Breast epithelium (tissue), 4 donors: ENCODE data around the gene CCDC149. TPM values are rescaled to one million over a fixed set of nuclear protein-coding genes. Genes with fewer than 3 reads are reported as not detected.

Experiments used
- DNase-seq, 2 donors: peaks; one replicate each; pipeline ENCODE4 v3.0.0-alpha.2; 2019; ENCODE audit warnings: low spot score in 2 of 2
- H3K27ac ChIP-seq, 2 donors: fragments of 200-600 bp; sonication (generic) in 1 of 2; one replicate each; pipeline ENCODE4 v1.5.1; 2016 to 2019; ENCODE audit warnings: mild to moderate bottlenecking in 1 of 2
- H3K27me3 ChIP-seq, 2 donors: fragments of 200-600 bp; sonication (generic) in 1 of 2; one replicate each; pipeline versions ENCODE4 v1.5.1 to v1.6.0; 2017 to 2019; ENCODE audit warnings: control low read depth in 1 of 2, mild to moderate bottlenecking in 1 of 2
- H3K36me3 ChIP-seq: fragments of 200-600 bp; one replicate; pipeline ENCODE4 v1.5.1; 2019
- H3K4me1 ChIP-seq, 2 donors: fragments of 200-600 bp; sonication (generic); one replicate each; pipeline ENCODE4 v1.5.1; 2016 to 2019; ENCODE audit warnings: control low read depth in 1 of 2
- H3K4me3 ChIP-seq, 3 donors: fragments of 200-600 bp; sonication (generic); 1 replicate in 2 of 3; 2 replicates in 1 of 3; pipeline ENCODE4 v1.5.1; 2016 to 2019; ENCODE audit warnings: mild to moderate bottlenecking in 3 of 3, moderate library complexity in 2 of 3
- H3K9me3 ChIP-seq, 2 donors: fragments of 200-600 bp; sonication (generic) in 1 of 2; one replicate each; pipeline ENCODE4 v1.5.1; 2016 to 2019; ENCODE audit warnings: control low read depth in 1 of 2
- POLR2A ChIP-seq: fragments of 450-650 bp; IDR thresholded peaks from one replicate; pipeline ENCODE4 v1.6.1; 2016; ENCODE audit warnings: antibody characterized with exemption, mild to moderate bottlenecking, moderate library complexity
- POLR2AphosphoS5 ChIP-seq, 3 donors: sonication (generic); formaldehyde crosslinking; IDR thresholded peaks; one replicate each; pipeline ENCODE4 v1.6.1; 2017; ENCODE audit warnings: antibody characterized with exemption in 3 of 3
- intact Hi-C: fragments of 100-400 bp; cut with DNase I; formaldehyde crosslinking; loops from one replicate; pipeline ENCODE4 v1.15.1; 2023; ENCODE audit warnings: low total_unique reads
- total RNA-seq, 3 donors: library from RNA; depleted of rRNA; stranded (reverse); fragments of >200 nt; gene quantifications; one replicate each; pipeline ENCODE4 v1.1.0, GENCODE V29; 2016
- TF ChIP-seq, protein P1 (sequence below), 3 donors: fragments of 450-650 bp; IDR thresholded peaks; one replicate each; pipeline ENCODE4 v1.5.1; 2016 to 2017; ENCODE audit warnings: antibody characterized with exemption in 3 of 3, mild to moderate bottlenecking in 3 of 3, moderate library complexity in 3 of 3

The CCDC149 gene
- total RNA-seq, 3 donors from 2014 or later, result 15.8 to 21.0 (median 18.6) TPM

DNA sequence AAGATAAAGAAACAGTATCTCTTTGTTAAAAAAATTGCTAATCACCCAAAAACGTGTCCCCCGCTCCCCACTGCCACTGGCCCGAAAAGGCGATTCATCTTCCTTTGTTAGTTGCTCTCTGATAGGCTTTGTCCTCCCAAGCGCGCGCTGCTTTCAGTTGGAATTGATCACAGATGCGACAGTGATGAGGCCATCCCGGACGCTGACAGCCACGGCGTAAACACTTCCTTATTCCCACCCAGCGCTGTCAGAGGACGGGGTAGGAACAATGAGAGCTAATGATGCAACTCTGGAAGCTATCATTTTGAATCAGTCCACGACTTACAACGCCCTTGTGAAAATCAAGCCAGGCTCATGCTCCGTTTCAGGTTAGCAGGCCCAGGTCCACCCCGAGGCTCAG is 96.0 kb downstream of the CCDC149 start:
- no peak for DNase-seq
- Histone ChIP-seq H3K27me3 (no peaks in the 10 kb centered on the region), H3K4me1 (no peaks in the 10 kb centered on the region), H3K36me3 (no peaks in the 10 kb centered on the region), H3K4me3 (no peak overlapping the region), H3K9me3 (no peaks in the 10 kb centered on the region), H3K27ac (no peak overlapping the region)
- intact Hi-C loops, result no loop called here
- TF ChIP-seq, protein P1, sequence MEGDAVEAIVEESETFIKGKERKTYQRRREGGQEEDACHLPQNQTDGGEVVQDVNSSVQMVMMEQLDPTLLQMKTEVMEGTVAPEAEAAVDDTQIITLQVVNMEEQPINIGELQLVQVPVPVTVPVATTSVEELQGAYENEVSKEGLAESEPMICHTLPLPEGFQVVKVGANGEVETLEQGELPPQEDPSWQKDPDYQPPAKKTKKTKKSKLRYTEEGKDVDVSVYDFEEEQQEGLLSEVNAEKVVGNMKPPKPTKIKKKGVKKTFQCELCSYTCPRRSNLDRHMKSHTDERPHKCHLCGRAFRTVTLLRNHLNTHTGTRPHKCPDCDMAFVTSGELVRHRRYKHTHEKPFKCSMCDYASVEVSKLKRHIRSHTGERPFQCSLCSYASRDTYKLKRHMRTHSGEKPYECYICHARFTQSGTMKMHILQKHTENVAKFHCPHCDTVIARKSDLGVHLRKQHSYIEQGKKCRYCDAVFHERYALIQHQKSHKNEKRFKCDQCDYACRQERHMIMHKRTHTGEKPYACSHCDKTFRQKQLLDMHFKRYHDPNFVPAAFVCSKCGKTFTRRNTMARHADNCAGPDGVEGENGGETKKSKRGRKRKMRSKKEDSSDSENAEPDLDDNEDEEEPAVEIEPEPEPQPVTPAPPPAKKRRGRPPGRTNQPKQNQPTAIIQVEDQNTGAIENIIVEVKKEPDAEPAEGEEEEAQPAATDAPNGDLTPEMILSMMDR (IDR thresholded peaks at IDR 0.05), result no peak
- TF ChIP-seq POLR2AphosphoS5 (IDR thresholded peaks at IDR 0.05), result no peak
- no peak for TF ChIP-seq POLR2A

DNA sequence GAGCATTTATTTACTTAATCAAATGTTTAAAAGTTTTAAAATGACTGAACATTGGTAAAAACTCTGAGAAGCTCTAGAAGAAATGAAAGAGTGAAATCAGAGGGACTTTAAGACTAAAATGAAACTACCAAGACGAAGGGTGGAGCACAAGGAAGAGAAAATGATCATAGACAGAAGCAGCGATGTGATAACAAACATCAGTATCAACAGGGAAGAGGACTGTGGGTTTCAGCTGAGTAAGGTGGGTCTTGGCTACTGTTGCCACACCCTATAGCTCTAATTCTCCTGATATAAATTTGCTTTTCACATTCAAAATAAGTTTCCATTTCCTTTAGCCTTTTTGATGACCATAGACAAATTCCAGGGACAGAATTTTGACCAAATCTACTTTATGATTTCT is 99.1 kb downstream of the CCDC149 start:
- no peak overlapping the region for H3K27ac ChIP-seq
- no peak overlapping the region for H3K4me3 ChIP-seq
- no peak for DNase-seq
- TF ChIP-seq POLR2A (no peak), POLR2AphosphoS5 (IDR thresholded peaks at IDR 0.05) (no peak)
- TF ChIP-seq, protein P1 (IDR thresholded peaks at IDR 0.05), result no peak
- H3K27me3 ChIP-seq, result no peaks in the 10 kb centered on the region
- no peaks in the 10 kb centered on the region for H3K9me3 ChIP-seq
- H3K4me1 ChIP-seq, result no peaks in the 10 kb centered on the region
- no peaks in the 10 kb centered on the region for H3K36me3 ChIP-seq
- intact Hi-C loops, result no loop called here

DNA sequence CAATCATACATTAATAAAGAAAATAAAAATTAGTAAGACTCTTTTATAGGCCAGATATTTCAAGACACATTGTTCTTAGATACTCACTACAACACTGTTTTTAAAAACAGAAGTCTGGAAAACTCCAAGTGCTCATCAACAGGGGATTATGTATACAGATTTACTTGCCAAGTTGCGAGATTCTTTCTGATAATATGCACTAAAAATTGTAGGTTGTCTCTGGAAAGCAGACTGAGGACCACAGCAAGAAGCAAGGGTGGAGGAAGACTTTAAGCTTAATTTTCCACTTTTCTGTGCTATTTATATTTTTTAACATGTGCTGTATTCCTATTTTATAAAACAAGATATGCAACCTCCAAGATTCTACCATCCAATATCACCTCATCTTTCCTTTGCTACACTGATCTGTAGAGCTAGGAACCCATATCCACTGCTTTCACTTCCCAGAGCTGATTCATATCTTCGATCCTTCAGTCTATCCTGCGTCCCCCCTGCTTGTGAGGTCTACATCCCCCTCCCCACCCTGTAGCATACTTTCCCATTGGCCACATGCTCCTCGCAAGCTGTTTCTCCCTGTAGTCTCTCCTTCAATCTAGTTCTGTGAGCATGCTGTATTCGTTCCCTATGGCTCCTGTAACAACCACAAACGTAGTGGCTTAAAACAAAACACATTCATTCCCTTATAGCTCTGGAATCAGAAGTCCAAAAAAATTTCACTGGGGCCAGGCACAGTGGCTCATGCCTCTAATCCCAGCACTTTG is 101.8 kb downstream of the CCDC149 start:
- Histone ChIP-seq H3K27ac (no peak overlapping the region), H3K9me3 (no peaks in the 10 kb centered on the region), H3K27me3 (no peaks in the 10 kb centered on the region), H3K4me1 (no peaks in the 10 kb centered on the region), H3K4me3 (no peak overlapping the region), H3K36me3 (no peaks in the 10 kb centered on the region)
- intact Hi-C loops, result no loop called here
- no peak for DNase-seq
- no peak for TF ChIP-seq POLR2A
- TF ChIP-seq, protein P1 (IDR thresholded peaks at IDR 0.05), result no peak
- no peak for TF ChIP-seq POLR2AphosphoS5 (IDR thresholded peaks at IDR 0.05)

DNA sequence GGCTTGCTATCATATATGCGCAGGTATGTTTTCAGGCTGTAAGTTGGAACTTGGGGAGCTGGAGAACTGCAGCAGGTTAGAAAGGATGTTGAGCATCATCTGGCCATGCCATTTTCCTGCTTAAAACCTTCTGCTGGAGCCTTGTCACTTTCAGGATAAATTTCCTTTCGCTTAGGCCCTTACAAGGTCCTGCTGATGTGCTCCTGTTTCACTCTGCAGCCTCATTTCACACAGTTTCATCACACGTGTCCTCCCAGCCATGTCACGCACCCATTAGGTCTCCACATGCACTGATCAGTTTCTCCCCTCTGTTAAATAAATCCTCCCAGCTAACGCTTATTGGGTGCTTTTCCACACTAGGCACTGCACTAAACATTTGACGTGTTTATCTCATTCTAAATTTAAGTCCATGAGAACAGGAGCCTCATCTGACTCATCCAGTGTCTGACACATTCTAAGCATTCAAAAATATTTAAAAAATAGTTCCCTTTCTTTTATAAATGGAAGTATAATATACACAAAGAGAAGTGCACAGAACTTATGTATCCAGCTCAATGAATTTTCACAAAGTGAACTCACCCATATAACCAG is 102.9 kb downstream of the CCDC149 start:
- intact Hi-C loops, result no loop called here

DNA sequence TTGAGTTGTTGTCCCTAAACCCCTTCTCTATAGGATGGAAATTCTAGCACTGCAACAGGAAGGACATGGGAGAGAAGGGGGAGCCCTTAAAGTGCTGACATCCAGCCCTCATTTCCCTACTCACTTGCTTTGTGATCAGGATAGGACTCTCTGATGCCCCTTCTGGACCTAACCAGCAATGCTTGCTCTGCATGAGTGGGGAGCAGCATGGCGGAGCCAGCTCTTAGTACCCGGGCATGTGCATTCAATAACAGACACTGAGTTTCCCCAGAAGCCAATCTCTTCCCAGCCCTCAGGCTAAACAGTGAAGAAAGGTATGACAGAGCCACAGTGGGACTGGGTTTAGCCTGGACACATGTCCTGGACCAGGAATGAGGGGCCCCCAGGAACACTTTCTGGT is 103.5 kb downstream of the CCDC149 start:
- H3K4me3 ChIP-seq, result no peak overlapping the region
- TF ChIP-seq POLR2A (no peak), POLR2AphosphoS5 (IDR thresholded peaks at IDR 0.05) (no peak)
- TF ChIP-seq, protein P1 (IDR thresholded peaks at IDR 0.05), result no peak
- no peak overlapping the region for H3K27ac ChIP-seq
- DNase-seq, result no peak
- no peaks in the 10 kb centered on the region for H3K4me1 ChIP-seq
- intact Hi-C loops, result no loop called here
- H3K9me3 ChIP-seq, result no peaks in the 10 kb centered on the region
- no peaks in the 10 kb centered on the region for H3K27me3 ChIP-seq
- H3K36me3 ChIP-seq, result no peaks in the 10 kb centered on the region

More for the DNA sequence above, 102.9 kb downstream of the CCDC149 start:
- Histone ChIP-seq H3K27ac (no peak overlapping the region), H3K27me3 (no peaks in the 10 kb centered on the region), H3K4me1 (no peaks in the 10 kb centered on the region), H3K4me3 (no peak overlapping the region), H3K9me3 (no peaks in the 10 kb centered on the region), H3K36me3 (no peaks in the 10 kb centered on the region)
- TF ChIP-seq POLR2AphosphoS5 (IDR thresholded peaks at IDR 0.05), result no peak
- no peak for TF ChIP-seq POLR2A
- TF ChIP-seq, protein P1 (IDR thresholded peaks at IDR 0.05), result no peak
- no peak for DNase-seq
